HG03558 (cell line): ENCODE data around the gene MAP4K4.
"Not testable (repeated sequence)": the region's sequence is repeated elsewhere in the genome, so short reads cannot be mapped to it uniquely, and the experiment has no call there.

Experiments used
- ATAC-seq: cut with Tn5 transposase; IDR thresholded peaks from one replicate; pipeline ENCODE4 v1.9.1; 2021; ENCODE audit warnings: moderate number of reproducible peaks; ENCODE audit not compliant: unreplicated experiment; ENCODE audit errors: extremely low read depth

MAP4K4 gene

DNA sequence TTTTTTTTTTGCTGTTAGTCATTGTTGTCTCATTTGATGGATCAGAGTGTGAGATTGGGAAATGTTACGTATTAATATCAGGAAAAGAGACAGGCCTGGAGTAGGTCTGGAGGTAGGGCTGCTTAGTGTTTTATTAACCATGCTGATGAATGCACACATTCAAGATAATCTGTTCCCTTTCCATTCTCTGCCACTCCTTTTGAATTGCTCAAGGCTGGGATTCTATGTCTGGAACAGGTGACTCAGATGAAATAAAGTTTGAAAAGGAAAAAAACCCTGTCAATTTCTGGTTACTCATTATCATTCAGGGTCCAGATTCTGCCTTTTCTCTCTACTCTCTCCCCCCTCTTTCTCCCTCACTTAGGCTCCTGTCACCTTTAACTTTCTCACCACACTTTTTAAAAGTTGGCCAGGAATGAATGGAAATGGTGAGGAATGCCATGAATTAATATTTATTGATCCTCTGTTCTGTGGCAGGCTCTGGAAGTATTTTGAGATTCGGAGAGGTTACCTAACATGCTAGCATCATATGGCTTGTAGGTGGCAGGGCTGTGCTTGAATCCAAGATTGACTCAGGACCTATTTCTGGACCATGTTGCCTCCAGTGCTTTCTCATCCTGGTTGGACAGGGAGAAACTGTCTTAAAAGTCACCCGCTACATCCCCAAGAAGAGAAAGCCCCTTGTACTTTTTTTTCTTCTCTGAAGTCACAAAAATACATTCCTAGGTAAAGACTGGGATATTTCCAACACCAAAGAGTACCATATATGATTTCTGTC, 40.2 kb downstream of the MAP4K4 start:
- ATAC-seq, result no peak

DNA sequence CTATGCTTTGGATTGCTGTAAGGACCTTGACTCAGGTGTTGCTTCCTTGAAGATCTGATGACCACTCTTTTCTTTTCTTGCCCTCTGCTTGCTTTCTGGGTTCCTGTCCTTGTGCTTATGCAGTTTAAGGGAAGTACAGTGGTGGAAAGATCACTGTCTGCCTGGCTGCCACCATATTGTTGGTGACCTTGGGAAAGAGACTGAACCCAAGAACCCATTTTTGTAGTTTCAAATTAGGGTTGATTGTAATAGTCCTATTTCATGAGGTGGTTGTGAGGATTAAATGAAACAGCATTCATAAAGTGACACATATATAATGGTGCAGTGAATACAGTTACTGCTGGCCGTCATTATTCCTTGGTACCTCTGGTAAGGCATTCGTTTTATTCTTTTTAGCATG, 41.1 kb downstream of the MAP4K4 start:
- no peak for ATAC-seq

DNA sequence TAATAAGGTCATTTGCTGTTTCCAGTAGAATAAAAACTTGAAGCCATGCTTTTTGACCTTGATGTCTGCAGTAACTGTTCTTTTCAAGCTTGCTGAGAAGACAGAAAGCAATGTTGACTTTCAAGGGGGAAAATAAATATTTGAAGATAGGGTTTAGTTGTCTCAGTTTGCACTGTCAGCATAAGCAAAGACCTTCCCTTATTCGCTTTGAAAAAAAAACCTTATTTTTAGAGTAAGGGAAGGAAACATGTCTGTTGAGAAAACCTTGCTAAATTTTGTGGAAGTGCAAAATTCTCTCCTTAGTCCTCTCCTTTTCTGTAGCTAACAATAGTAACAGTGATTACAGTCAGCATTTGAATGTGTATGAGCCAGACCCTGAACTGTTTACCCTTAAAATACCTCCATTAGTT, 43.1 kb downstream of the MAP4K4 start:
- ATAC-seq, result no peak

DNA sequence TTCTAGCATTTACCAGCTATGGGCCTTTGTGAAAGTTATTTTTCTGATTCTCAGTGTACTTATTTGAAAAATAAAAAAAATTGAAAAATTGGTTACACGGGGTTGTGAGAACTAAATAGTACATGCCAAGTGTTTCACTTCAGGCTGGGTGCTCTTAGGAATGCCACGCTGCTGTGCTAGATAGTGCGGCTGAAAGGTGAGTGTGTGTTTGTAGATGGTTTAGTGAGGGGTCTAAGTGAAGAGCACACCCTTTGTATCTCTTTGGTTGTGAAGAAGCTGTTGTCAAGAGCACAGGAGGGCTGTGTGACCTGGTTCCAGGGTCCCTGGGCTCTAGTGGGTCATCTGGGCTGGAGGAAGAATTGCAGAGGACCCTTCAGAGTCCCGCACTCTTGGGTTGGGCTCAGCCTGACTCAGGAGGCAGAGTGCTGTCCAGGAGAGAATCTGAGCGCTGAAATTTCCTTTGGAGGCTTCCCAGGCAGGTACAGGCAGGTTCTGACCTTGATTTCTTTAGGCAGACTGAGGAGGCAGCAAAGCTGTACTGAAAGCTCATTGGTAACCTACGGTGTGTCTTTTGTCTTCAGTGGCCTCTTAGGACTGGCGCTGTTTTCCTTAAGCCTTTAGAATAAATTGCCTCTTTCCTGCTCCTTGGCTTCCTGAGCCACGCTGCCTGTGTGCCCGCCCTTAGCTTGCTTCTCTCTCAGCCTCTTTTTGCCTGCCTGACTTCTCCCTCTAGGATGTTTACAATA, 44.4 kb downstream of the MAP4K4 start:
- ATAC-seq, result no peak

DNA sequence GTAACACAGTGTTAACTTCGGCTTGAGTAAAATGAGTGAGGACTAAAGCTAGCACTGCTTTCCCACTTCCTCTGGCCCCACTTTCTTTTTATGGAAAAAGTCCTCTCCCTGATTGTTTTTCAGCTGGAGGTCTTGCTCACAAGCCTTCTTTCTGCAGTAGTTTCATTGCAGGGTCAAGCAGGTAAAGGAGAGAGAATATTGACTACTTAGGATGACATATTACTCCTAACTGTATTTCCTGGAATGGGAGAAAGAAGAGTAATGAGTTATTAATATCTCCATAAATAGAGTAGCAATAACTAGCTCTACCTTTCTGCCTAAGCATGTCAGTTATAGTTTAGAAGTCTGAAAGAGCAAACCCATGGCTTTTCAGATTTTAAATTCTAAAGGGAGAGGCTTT, 45.0 kb downstream of the MAP4K4 start:
- no peak for ATAC-seq

DNA sequence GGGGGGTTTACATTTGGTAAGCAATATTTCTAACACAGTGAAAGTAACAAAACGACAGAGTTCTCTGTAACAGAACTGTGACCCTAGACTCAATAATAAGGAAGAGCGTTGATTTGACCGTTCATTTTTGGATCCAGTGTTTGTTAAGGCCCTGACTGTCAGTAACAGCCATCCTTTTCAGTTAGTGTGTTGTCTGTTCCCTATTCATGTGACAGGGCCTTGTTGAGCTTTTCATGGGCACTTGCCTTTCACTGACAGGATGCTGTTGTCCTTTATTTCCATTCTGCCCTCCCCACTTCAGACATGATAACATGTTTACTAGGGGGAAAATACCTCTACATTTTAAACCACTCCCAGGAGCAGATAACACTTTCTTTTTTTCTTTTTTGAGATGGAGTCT, 45.8 kb downstream of the MAP4K4 start:
- ATAC-seq, result no peak

DNA sequence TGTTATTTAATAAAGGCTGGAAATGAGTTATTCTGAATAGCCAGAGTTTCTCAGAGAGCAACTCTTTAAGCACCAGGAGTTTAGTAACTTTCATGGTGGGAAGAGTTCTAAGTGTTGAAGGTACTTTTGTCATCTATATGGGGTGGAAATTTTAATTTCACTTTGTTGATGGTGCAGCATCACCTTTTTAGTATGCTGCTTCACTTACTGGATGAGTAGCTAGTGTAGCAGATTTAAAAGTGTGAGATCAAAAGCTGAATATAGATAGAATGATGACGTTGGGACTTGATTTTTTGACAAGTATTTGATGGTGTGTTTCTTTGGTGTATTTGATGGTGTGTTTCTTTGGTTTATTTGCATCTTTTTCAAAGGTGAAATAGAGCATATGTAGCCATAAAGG, 47.3 kb downstream of the MAP4K4 start:
- no peak for ATAC-seq

DNA sequence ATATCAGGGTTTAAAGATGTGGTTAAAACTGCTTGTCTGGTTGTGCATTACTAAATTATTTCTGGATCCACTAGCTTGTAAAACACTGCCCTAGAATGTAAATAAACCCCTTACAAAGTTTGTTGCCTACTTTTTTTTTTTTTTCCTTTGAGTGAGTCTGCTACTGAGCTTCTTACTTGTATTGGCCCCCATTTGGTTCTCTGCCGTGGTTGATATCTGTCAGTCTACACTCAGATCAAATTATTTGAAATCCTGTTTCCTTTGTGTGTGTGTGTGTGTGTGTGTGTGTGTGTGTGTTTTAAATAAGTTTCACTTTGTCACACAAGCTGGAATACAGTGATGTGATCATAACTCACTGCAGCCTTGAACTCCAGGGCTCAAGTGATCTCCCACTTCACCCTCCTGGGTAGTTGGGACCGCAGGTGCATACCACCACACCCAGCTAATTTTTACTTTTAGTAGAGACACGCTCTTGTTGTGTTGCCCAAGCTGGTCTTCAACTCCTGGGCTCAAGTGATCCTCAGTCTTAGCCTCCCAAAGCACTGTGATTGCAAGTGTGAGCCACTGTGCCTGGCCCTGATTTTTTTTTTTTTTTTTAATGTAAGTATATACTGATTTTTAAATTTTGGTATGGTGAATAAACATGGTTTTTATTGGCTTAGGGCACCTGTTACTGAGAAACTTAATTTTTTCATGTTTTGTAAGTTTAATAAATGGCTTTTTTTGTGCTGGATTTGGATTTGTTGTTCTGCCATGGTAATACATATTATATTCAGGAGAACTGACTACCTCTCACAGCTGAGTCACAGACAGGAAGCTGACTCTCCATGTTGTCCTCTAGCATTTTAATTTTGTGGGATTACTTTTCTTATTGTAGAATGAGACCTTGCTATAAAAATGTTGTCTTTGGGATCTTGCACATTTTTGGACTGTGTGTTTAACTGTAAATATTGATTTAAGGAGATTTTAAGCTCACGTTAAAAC, 48.5 kb downstream of the MAP4K4 start:
- ATAC-seq, result no peak

DNA sequence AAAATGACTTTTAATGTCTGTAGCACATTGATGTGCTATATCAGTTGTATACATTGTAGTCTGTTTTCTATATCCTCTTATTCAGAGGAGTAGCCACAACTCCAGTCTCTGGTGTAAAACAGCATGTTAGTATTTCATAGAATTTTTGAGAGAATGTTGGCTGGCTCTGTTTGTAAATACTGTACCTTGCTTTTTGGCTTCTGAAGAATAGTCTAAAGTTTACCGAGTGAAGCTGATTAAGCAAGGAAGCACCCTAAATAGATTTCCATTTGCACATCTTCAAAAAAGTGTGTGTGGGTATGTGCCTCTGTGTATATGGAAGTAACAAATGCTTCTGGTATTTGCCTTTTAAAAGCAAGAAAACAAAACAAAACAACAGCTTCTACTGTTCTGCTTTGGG, 50.5 kb downstream of the MAP4K4 start:
- ATAC-seq, result no peak

DNA sequence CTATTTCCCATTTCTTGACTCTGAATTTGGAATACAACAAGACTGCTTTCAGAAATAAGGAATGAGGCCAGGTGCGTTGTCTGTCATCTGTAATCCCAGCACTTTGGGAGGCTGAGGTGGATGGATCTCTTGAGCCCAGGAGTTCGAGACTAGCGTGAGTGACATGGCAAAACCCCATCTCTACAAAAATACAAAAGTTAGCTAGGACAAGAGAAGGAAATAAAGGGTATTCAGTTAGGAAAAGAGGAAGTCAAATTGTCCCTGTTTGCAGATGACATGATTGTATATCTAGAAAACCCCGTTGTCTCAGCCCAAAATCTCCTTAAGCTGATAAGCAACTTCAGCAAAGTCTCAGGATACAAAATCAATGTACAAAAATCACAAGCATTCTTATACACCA, 51.0 kb downstream of the MAP4K4 start:
- ATAC-seq, result not testable (repeated sequence)

DNA sequence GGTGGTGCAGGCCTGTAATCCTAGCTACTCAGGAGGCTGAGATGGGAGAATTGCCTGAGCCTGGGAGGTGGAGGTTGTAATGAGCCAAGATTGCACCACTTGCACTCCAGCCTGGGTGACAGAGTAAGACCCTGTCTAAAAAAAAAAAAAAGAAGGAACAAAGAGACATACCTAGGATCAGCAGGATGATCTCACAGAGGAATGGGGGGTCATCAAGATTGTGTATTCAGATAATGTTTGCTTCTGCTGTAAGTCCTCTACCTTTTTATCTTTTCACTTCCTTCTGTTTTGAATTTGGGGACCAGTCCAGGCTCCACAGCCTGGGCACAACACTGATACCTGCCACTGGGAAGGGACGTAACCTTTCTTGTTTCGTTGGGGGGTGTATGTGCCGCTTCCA, 53.2 kb downstream of the MAP4K4 start:
- ATAC-seq, result no peak

DNA sequence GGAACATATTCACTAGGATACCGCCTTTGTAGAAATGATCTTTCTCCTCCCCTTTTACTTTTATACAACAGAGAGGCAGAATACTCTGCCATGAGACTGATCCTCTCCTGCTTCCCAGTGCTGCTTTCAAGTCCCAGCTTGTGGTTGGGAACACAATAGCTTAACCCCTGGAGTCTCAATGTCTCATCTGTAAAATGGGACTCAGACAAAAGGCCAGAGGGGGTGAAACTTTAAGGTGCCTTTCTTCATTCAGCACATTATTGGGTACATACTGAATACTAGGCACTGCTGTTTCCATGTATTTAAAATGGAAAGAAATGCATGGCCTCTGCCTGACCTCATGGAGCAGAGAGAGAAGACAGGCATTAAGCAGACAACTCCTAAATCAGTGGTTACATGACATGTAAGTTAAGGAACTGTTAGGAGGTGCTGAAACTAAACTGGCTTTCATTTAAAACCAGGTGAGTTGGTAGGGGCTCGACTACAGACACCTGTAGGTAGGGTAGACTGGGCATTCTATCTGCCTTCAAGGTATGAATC, 53.8 kb downstream of the MAP4K4 start:
- no peak for ATAC-seq

DNA sequence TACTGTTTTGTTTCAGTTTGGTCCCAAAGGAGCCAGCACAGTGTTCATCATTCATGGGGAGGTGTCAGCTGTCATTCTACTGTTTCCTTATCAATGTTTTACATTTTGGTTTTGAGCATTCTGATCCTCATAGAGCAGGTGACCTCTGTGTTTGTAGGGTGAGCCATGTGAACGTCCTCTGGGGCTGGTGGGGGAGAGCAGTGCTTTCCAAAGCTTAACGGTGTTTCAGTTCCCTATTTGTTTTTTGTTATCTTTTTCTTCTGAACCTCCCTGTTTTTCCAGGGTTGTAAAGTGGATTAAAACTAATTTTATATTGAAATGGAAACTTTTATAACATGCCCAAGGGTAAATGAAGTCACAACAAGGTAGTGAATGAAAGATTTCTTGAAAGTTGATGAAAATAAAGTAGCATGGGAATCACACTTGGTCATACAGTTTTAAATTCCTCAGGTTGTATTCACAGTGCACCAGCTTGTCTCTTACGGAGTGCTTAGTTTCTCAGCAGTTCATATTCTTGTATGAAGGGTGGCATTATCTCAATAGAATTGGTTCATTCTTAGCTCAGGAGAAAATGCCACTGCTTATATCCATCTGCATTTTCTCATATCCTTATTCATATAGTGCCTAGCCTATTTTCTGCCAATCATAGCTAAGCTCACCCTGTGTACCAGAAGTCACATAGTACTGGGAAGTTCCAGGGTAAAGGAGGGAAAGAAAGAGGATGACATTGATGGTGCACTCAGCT, 54.5 kb downstream of the MAP4K4 start:
- ATAC-seq, result peak; percentile 79

DNA sequence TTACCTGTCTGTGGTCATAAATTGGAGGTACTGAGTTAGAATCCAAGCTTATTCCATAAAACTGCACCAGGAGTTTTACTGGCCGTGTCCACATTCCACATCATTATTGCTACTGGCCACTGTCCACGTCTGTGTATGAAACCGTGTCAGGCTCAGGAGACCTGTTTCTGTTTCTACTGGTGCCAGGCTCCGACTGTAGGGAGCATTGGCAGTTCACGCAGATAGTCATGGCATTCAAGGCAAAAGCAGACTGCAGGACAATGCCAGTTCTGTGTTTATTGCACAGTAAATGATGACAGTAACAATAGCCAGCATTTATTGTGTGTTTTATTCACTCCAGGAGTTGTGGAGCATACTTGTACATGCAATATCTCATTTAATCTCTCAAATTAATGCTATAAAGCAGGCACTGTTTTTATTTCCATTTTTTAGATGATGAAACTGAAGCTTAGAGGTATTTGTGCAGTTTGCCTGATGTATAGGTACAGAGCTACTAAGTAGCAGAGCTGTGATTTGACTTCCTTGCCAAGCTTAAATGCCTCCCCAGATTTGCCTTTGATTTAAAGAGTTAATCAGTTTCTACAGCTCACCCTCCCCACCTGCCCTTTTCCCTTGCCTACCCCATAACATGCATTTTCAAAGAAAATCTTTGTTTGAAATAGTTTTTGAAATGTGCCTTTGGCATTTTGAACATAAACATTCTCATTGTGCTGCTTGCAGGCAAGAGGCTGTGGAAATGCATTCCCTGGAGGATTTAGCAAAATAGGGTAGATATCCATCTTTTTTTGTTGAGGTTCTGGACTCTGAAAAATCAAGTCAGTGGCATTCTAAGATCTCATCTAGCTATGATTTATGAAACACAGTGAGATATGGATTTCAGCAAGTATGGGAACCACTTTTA, 55.5 kb downstream of the MAP4K4 start:
- no peak for ATAC-seq

DNA sequence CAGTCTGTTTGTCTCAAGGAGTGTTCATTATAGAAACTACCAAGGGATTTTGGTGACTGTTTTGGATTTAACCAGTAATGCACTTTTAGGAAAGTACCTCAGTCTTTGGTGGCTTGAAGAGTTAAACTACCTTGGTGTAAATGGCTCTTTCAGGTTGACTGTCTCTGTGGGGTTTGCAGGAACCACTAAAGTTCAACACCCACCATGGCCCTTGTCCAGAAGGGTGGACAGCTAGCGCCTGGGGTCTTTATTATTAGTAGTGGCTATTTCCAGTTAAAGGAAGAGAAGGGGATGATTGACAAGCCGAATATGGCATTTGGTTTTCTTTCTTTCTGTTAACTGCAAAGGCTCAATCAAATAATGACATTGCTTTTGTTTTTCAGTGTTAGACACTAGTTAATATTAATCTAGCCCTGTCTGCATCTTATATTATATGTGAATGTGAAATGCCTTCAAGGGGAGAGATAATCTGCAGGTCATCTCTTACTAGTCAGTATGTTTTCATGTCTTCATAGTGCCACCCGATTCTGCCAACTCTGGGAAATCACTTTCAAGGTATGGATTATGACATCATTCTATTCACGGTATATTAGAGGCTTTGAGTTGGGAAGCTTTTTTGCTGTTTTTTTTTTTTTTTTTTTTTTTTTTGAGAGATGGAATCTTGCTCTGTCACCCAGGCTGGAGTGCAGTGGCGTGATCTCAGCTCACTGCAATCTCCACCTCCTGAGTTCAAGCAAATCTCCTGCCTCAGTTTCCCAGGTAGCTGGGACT, 56.4 kb downstream of the MAP4K4 start:
- no peak for ATAC-seq

DNA sequence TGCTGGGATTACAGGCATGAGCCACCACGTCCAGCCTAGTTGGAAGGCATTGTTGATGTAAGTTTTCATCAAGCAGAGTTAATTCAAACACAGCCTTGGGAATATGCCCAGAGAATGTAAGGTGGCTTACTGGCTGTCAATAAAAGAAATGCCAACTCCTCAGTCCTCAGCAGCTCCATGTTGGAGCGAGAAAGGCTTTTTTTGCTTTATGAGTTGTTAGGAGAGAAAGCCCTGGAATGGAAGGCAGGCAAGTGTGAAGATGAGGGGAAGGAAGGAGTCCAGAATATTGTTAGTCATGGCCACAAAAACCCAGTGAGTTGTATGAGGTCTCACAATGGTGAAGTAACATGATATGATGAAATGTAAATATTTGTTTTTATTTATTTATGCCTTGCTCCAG, 57.1 kb downstream of the MAP4K4 start:
- no peak for ATAC-seq

DNA sequence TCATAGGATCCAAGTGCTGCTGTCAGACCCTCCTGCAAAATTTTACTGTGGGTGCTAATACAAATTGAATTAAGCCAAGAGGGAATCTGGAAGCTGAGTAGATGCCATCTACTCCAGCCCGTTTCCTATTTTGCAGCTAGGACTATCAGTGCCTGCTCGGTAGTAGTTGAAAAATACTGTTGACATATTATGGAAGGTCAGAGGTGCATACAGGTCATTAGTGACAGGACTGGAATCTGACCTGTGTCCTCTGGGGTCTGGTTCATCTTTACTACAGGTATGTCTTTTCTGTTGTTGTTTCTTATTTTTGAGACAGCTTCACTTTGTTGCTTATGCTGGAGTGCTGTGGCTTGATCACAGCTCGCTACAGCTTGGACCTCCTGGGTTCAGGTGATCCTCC, 58.8 kb downstream of the MAP4K4 start:
- no peak for ATAC-seq

DNA sequence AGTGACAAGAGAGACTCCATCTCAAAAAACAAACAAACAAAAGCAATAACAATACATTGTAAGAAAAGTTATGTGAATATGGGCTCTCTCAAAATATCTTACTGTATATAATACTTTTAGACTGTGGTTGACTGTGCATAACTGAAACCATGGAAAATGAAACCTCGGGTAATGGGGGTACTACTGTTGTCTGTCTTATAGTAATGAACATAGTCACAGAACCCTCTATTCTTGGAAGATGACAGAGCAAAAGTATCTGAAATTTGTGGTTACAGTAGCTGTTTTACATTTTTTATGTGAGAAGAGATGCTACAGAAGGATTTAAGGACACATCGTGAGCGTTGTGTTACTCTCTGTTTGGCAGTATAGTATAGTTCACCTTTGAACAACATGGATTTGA, 60.5 kb downstream of the MAP4K4 start:
- no peak for ATAC-seq
